ENCODE measurements around the gene DNPH1. TPM values are rescaled to one million over a fixed set of nuclear protein-coding genes. Genes with fewer than 3 reads are reported as not detected.

Gene DNPH1
- total and polyA plus RNA-seq, 2 donors (not counting 3 experiments of a cell fraction or from before 2014, with no cell fraction given) = 37.7 to 120 TPM

- BruUV-seq (replicated peaks) = no TSS peak
- ChIA-PET POLR2A (no interaction called here), CTCF (no interaction called here)
- no peak overlapping the region for H3K9ac ChIP-seq (replicated peaks; ENCODE audit: extremely low read depth, insufficient read depth, low read length)
- no peak overlapping the region for H3K27ac ChIP-seq (ENCODE audit: insufficient read depth, low read depth, low read length)
- no peak overlapping the region for H2AFZ ChIP-seq (ENCODE audit: low read depth, low read length)
- DNase-seq (ENCODE audit: low read depth, low spot score) (no peak), FAIRE-seq (no peak)
- H3K4me1 ChIP-seq (ENCODE audit: control insufficient read depth, extremely low read depth, insufficient read depth, low read length) = peaks cover 3% of the 10 kb centered on the region
- dilution Hi-C loops (cut with MboI; ENCODE audit: extremely low pct_ligation_motif_present, low sequenced_read_pairs) = no loop called here
- H3K36me3 ChIP-seq (ENCODE audit: control insufficient read depth in 2 of 2, extremely low read depth in 1 of 2, insufficient read depth in 2 of 2, low read length in 2 of 2) = peaks cover 0 to 20% of the 10 kb centered on the region in 2 experiments
- H4K20me1 ChIP-seq (replicated peaks; ENCODE audit: control insufficient read depth, extremely low read depth, insufficient read depth, low read length) = no peaks in the 10 kb centered on the region
- TF ChIP-seq CTCF (IDR thresholded peaks at IDR 0.05; ENCODE audit: extremely low read depth in 1 of 2, insufficient read depth in 1 of 2, low read depth in 1 of 2, low read length in 2 of 2) = no peak
- TF ChIP-seq POLR2AphosphoS5 (IDR thresholded peaks at IDR 0.05; ENCODE audit: insufficient read depth, low read depth, low read length) = no peak
- TF ChIP-seq, protein P1, sequence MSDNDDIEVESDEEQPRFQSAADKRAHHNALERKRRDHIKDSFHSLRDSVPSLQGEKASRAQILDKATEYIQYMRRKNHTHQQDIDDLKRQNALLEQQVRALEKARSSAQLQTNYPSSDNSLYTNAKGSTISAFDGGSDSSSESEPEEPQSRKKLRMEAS (IDR thresholded peaks at IDR 0.05; ENCODE audit: insufficient read depth, insufficient read length) = no peak
- TF ChIP-seq JUN (IDR thresholded peaks at IDR 0.05; ENCODE audit: borderline replicate concordance, insufficient read depth, insufficient read length, low read depth) = no peak
- TF ChIP-seq EZH2 (IDR thresholded peaks at IDR 0.05; ENCODE audit: borderline replicate concordance, low read depth, low read length, severe bottlenecking) = no peak
- TF ChIP-seq POLR2A (IDR thresholded peaks at IDR 0.05; ENCODE audit: low read depth, low read length) = no peak
- TF ChIP-seq MYC (IDR thresholded peaks at IDR 0.05; ENCODE audit: low read depth, low read length) = no peak
- no peak for TF ChIP-seq GATA2 (IDR thresholded peaks at IDR 0.05; ENCODE audit: insufficient read depth, insufficient read length, low read depth, low read length)
- TF ChIP-seq FOS (IDR thresholded peaks at IDR 0.05; ENCODE audit: borderline replicate concordance, insufficient read depth, low read length) = no peak
- H3K27me3 ChIP-seq (ENCODE audit: control insufficient read depth in 2 of 2, insufficient read depth in 2 of 2, low read length in 2 of 2) = no peaks in the 10 kb centered on the region
- H3K4me2 ChIP-seq (ENCODE audit: insufficient read depth, low read length) = no peak overlapping the region
- no peaks in the 10 kb centered on the region for H3K9me1 ChIP-seq (replicated peaks; ENCODE audit: control insufficient read depth, extremely low read depth, insufficient read depth, low read length)
- no peaks in the 10 kb centered on the region for H3K79me2 ChIP-seq (ENCODE audit: control insufficient read depth, insufficient read depth, low read length)
- H3K9me3 ChIP-seq (replicated peaks; ENCODE audit: control insufficient read depth, insufficient read depth, low read length) = no peaks in the 10 kb centered on the region
- H3K4me3 ChIP-seq (replicated peaks in 1 of 3; ENCODE audit: insufficient read depth in 1 of 3, low read depth in 1 of 3, low read length in 3 of 3) = no peak overlapping the region
- intact Hi-C loops (cut with micrococcal nuclease) = no loop called here
These were observed 6.1 kb downstream of the DNPH1 start for GRCh38 chr6:43223175-43223574.
